H1 (cell line): ENCODE data around the gene CASP1. TPM values are rescaled to one million over a fixed set of nuclear protein-coding genes. Genes with fewer than 3 reads are reported as not detected.

ENCODE experiments used
- CTCF ChIA-PET: fragments of 300-600 bp; sonication (Branson Sonifier 250); formaldehyde crosslinking; loops from one replicate; lab custom pipeline; 2021; ENCODE audit not compliant: partially characterized antibody; lab: Charles Lee
- POLR2A ChIA-PET: fragments of 300-600 bp; sonication (Branson Sonifier 250); formaldehyde crosslinking; loops from one replicate; lab custom pipeline; 2021; ENCODE audit warnings: inconsistent platforms; ENCODE audit not compliant: partially characterized antibody; lab: Charles Lee
- DNase-seq, 2 experiments: peaks; one replicate each; pipeline versions ENCODE4 v3.0.0 to v3.0.0-alpha.2; 2010 to 2022; ENCODE audit warnings: low spot score in 2 of 2, low read depth in 1 of 2, mixed read lengths in 1 of 2
- FAIRE-seq: peaks from 2 replicates; lab custom pipeline; 2011; peaks lifted over from hg19 to GRCh38; lab: Jason Lieb, UNC
- H2AFZ ChIP-seq: 2 replicates; pipeline ENCODE4 v1.8.1; 2012; ENCODE audit warnings: low read length, inconsistent platforms
- H2AK5ac ChIP-seq: 2 replicates; pipeline ENCODE4 v1.6.1; 2013; ENCODE audit warnings: low read depth, low read length
- H2BK120ac ChIP-seq: replicated peaks from 2 replicates; pipeline ENCODE3; 2013; ENCODE audit warnings: low read depth, low read length, inconsistent platforms
- H2BK12ac ChIP-seq: 2 replicates; pipeline ENCODE4 v1.6.1; 2013; ENCODE audit warnings: low read depth, low read length
- H2BK15ac ChIP-seq: 2 replicates; pipeline ENCODE4 v1.6.1; 2013; ENCODE audit warnings: low read length
- H2BK20ac ChIP-seq: 2 replicates; pipeline ENCODE4 v1.6.1; 2013; ENCODE audit warnings: low read length
- H2BK5ac ChIP-seq: 2 replicates; pipeline ENCODE4 v1.6.1; 2013; ENCODE audit warnings: low read depth, low read length
- H3K14ac ChIP-seq: 2 replicates; pipeline ENCODE4 v1.6.1; 2013; ENCODE audit warnings: inconsistent platforms; ENCODE audit not compliant: insufficient read length
- H3K18ac ChIP-seq: 2 replicates; pipeline ENCODE4 v1.6.1; 2013; ENCODE audit warnings: low read length; ENCODE audit errors: extremely low read depth
- H3K23ac ChIP-seq: 2 replicates; pipeline ENCODE4 v1.6.1; 2013; ENCODE audit warnings: inconsistent platforms; ENCODE audit not compliant: insufficient read length
- H3K23me2 ChIP-seq: 2 replicates; pipeline ENCODE4 v1.6.1; 2013; ENCODE audit warnings: low read depth, low read length
- H3K27ac ChIP-seq: 2 replicates; pipeline ENCODE4 v1.6.1; 2011; ENCODE audit warnings: low read depth, low read length, inconsistent platforms
- H3K27me3 ChIP-seq, 4 experiments: replicated peaks in 1 of 4; 1 replicate in 1 of 4; 2 replicates in 3 of 4; pipeline versions ENCODE4 v1.6.1 to v1.8.1; 2011 to 2013; ENCODE audit warnings: low read length in 3 of 4, mild to moderate bottlenecking in 3 of 4, inconsistent platforms in 2 of 4, mixed read lengths in 2 of 4, moderate library complexity in 1 of 4; ENCODE audit not compliant: control insufficient read depth in 3 of 4, insufficient read depth in 3 of 4; ENCODE audit errors: extremely low read depth in 1 of 4
- H3K36me3 ChIP-seq, 4 experiments: 2 replicates each; pipeline versions ENCODE4 v1.6.1 to v1.8.1; 2011 to 2013; ENCODE audit warnings: mild to moderate bottlenecking in 4 of 4, low read length in 3 of 4, moderate library complexity in 2 of 4, control low read depth in 1 of 4, inconsistent platforms in 1 of 4; ENCODE audit not compliant: insufficient read depth in 4 of 4, control insufficient read depth in 2 of 4
- H3K4ac ChIP-seq: replicated peaks from 2 replicates; pipeline ENCODE3; 2013; ENCODE audit warnings: low read length, low read depth, mixed read lengths, inconsistent platforms; ENCODE audit not compliant: insufficient read length
- H3K4me1 ChIP-seq, 4 experiments: replicated peaks in 1 of 4; 1 replicate in 1 of 4; 2 replicates in 3 of 4; pipeline versions ENCODE4 v1.6.1 to v1.8.1; 2011 to 2013; ENCODE audit warnings: low read length in 3 of 4, inconsistent platforms in 2 of 4, mixed read lengths in 1 of 4; ENCODE audit not compliant: insufficient read depth in 4 of 4, control insufficient read depth in 3 of 4
- H3K4me2 ChIP-seq, 2 experiments: 2 replicates each; pipeline versions ENCODE4 v1.6.1 to v1.8.1; 2011 to 2013; ENCODE audit warnings: low read depth in 2 of 2, low read length in 2 of 2, control low read depth in 1 of 2, inconsistent platforms in 1 of 2, mild to moderate bottlenecking in 1 of 2; ENCODE audit not compliant: insufficient read depth in 1 of 2
- H3K4me3 ChIP-seq, 4 experiments: fragments of 200-600, 300-600 bp in 1 of 4; sonication (generic), shearing (Covaris generic), sonication (Bioruptor Twin) in 1 of 4; 2 replicates each; pipeline versions ENCODE4 v1.5.1 to v1.8.1; 2011 to 2016; ENCODE audit warnings: low read length in 4 of 4, low read depth in 3 of 4, control low read depth in 2 of 4, inconsistent platforms in 2 of 4, mild to moderate bottlenecking in 2 of 4, mixed read lengths in 1 of 4, moderate library complexity in 1 of 4; ENCODE audit not compliant: insufficient read depth in 2 of 4; ENCODE audit errors: extremely low read depth in 1 of 4
- H3K56ac ChIP-seq: replicated peaks from 2 replicates; pipeline ENCODE3; 2013; ENCODE audit warnings: low read depth, mild to moderate bottlenecking, mixed read lengths, low read length, inconsistent platforms; ENCODE audit not compliant: insufficient read length
- H3K79me1 ChIP-seq: 2 replicates; pipeline ENCODE4 v1.6.1; 2013; ENCODE audit warnings: low read depth, low read length, control low read depth
- H3K79me2 ChIP-seq, 2 experiments: 2 replicates each; pipeline versions ENCODE4 v1.6.1 to v1.8.1; 2012 to 2013; ENCODE audit warnings: low read length in 2 of 2, mild to moderate bottlenecking in 2 of 2, inconsistent platforms in 1 of 2; ENCODE audit not compliant: insufficient read depth in 2 of 2, control insufficient read depth in 1 of 2
- H3K9ac ChIP-seq, 4 experiments: replicated peaks in 1 of 4; 1 replicate in 1 of 4; 2 replicates in 3 of 4; pipeline versions ENCODE4 v1.6.1 to v1.8.1; 2011 to 2013; ENCODE audit warnings: low read depth in 3 of 4, low read length in 3 of 4, control low read depth in 2 of 4, mild to moderate bottlenecking in 2 of 4, moderate library complexity in 2 of 4, inconsistent platforms in 1 of 4; ENCODE audit errors: extremely low read depth in 1 of 4
- H3K9me3 ChIP-seq, 2 experiments: 2 replicates each; pipeline versions ENCODE4 v1.6.1 to v1.8.1; 2012 to 2013; ENCODE audit warnings: mild to moderate bottlenecking in 2 of 2, moderate library complexity in 2 of 2, control low read depth in 1 of 2, inconsistent platforms in 1 of 2, low read depth in 1 of 2, low read length in 1 of 2, mixed read lengths in 1 of 2; ENCODE audit not compliant: insufficient read depth in 2 of 2
- H4K20me1 ChIP-seq, 2 experiments: replicated peaks in 1 of 2; 2 replicates each; pipeline versions ENCODE3 to v1.8.1; 2011 to 2013; ENCODE audit warnings: inconsistent platforms in 2 of 2, low read length in 2 of 2, mild to moderate bottlenecking in 1 of 2; ENCODE audit not compliant: insufficient read depth in 2 of 2, control insufficient read depth in 1 of 2
- H4K5ac ChIP-seq: 2 replicates; pipeline ENCODE4 v1.6.1; 2013; ENCODE audit warnings: low read length, low read depth, mixed read lengths, inconsistent platforms; ENCODE audit not compliant: insufficient read length
- H4K8ac ChIP-seq: 2 replicates; pipeline ENCODE4 v1.8.0; 2013; ENCODE audit warnings: mild to moderate bottlenecking, moderate library complexity, low read length, inconsistent platforms; ENCODE audit not compliant: insufficient read depth; ENCODE audit errors: extremely low read depth
- H4K91ac ChIP-seq: replicated peaks from 2 replicates; pipeline ENCODE3; 2013; ENCODE audit warnings: low read length, mixed read lengths, inconsistent platforms; ENCODE audit not compliant: insufficient read length
- EP300 ChIP-seq, 2 experiments: IDR thresholded peaks; 1 replicate in 1 of 2; 2 replicates in 1 of 2; pipeline ENCODE4 v1.6.1; 2011 to 2012; ENCODE audit warnings: low read depth in 2 of 2, low read length in 2 of 2, mild to moderate bottlenecking in 2 of 2, borderline replicate concordance in 1 of 2, inconsistent platforms in 1 of 2, moderate library complexity in 1 of 2
- GTF2F1 ChIP-seq: IDR thresholded peaks from 2 replicates; pipeline ENCODE4 v1.6.1; 2012; ENCODE audit warnings: low read depth, low read length, improper control_type of control experiment, borderline replicate concordance
- JUN ChIP-seq: IDR thresholded peaks from 2 replicates; pipeline ENCODE4 v1.6.1; 2011; ENCODE audit warnings: low read depth, mild to moderate bottlenecking, improper control_type of control experiment, low read length
- KDM1A ChIP-seq: fragments of 200-600, 300-600 bp; sonication (generic); IDR thresholded peaks from 2 replicates; pipeline ENCODE4 v1.7.1; 2016; ENCODE audit warnings: mild to moderate bottlenecking, low read length, borderline replicate concordance
- KDM4A ChIP-seq: IDR thresholded peaks from one replicate; pipeline ENCODE4 v1.7.1; 2012; ENCODE audit warnings: low read depth, mild to moderate bottlenecking, moderate library complexity, low read length, inconsistent platforms; ENCODE audit not compliant: severe bottlenecking
- KDM5A ChIP-seq: fragments of 200-600 bp; IDR thresholded peaks from 2 replicates; pipeline ENCODE4 v1.7.1; 2012; ENCODE audit warnings: mild to moderate bottlenecking, low read length, inconsistent platforms, mixed read lengths
- RNF2 ChIP-seq: fragments of 200-900, 300-1000 bp; sonication (generic); IDR thresholded peaks from 2 replicates; pipeline ENCODE4 v1.7.1; 2016; ENCODE audit warnings: borderline replicate concordance, low read depth, mild to moderate bottlenecking, antibody characterized with exemption, low read length; ENCODE audit not compliant: poor library complexity, severe bottlenecking; ENCODE audit errors: missing control alignments
- WGBS, 2 experiments: shearing (Covaris generic) in 1 of 2; methylation state at CpG; one replicate each; pipeline versions ENCODE4 v1.1.6 to v1.1.7; 2013 to 2015; ENCODE audit warnings: low lambda C conversion rate in 2 of 2, mixed read lengths in 2 of 2, inconsistent platforms in 1 of 2, low coverage in 1 of 2, missing lambda C conversion rate in 1 of 2; ENCODE audit not compliant: insufficient replicate concordance in 2 of 2, insufficient coverage in 1 of 2, insufficient read length in 1 of 2; ENCODE audit errors: extremely low coverage in 1 of 2, missing lambda C conversion rate in 1 of 2; 5-methylcytosine and 5-hydroxymethylcytosine counted together
- long read RNA-seq, 2 experiments: library from RNA in 1 of 2; library from capped mRNA in 1 of 2; stranded (forward); transcript quantifications; one replicate each; pipeline ENCODE4 v2.0.0, GENCODE V29; 2021; ENCODE audit warnings: inconsistent platforms in 1 of 2
- polyA minus RNA-seq, 3 experiments: library from RNA; depleted of rRNA, polyadenylated mRNA; stranded (reverse); fragments of >200 nt; gene quantifications; 1 replicate in 2 of 3; 2 replicates in 1 of 3; pipeline ENCODE4 v1.2.3, GENCODE V29; 2011
- polyA plus RNA-seq, 7 experiments: library from polyadenylated mRNA; depleted of rRNA in 3 of 7; stranded (reverse) in 5 of 7; unstranded in 2 of 7; fragments of >200 nt in 5 of 7; fragments of 200-250 nt in 2 of 7; gene quantifications; 1 replicate in 5 of 7; 2 replicates in 1 of 7; 4 replicates in 1 of 7; pipeline versions ENCODE4 v1.2.1 to v1.2.3, GENCODE V29; 2011 to 2013; ENCODE audit warnings: missing spikeins in 2 of 7, mixed read lengths in 2 of 7
- total RNA-seq: library from RNA; stranded (reverse); fragmentation: NEBNext Ultra II Directional; extraction: Animal tissue kit (Norgen Biotek cat#: 25700); gene quantifications from 2 replicates; pipeline ENCODE4 v1.2.1, GENCODE V29; 2021
- TF ChIP-seq, protein P1 (sequence below): IDR thresholded peaks from 2 replicates; pipeline ENCODE4 v1.6.1; 2012; ENCODE audit warnings: low read length, inconsistent platforms

Gene CASP1
- total RNA-seq (not detected in 2 replicates), polyA plus RNA-seq (2011; rRNA removed) (not detected in 2 replicates), polyA minus RNA-seq (2011; rRNA and poly(A)+ RNA removed) (not detected in 2 replicates)
- not detected for polyA plus RNA-seq (2011; cell fraction: cytosol; rRNA removed)
- not detected for polyA plus RNA-seq (2011; cell fraction: nucleus; rRNA removed)
- not detected in 4 replicates for polyA plus RNA-seq (2012, experiment 1 of 2)
- not detected for polyA plus RNA-seq (2012, experiment 2 of 2)
- not detected for polyA plus RNA-seq (2013, experiment 1 of 2)
- not detected for polyA plus RNA-seq (2013, experiment 2 of 2)
- polyA minus RNA-seq (2011; cell fraction: cytosol; rRNA and poly(A)+ RNA removed) = not detected
- polyA minus RNA-seq (2011; cell fraction: nucleus; rRNA and poly(A)+ RNA removed) = not detected
- long read RNA-seq, experiment 1 = 0 reads
- long read RNA-seq, experiment 2 = 0 reads

DNA sequence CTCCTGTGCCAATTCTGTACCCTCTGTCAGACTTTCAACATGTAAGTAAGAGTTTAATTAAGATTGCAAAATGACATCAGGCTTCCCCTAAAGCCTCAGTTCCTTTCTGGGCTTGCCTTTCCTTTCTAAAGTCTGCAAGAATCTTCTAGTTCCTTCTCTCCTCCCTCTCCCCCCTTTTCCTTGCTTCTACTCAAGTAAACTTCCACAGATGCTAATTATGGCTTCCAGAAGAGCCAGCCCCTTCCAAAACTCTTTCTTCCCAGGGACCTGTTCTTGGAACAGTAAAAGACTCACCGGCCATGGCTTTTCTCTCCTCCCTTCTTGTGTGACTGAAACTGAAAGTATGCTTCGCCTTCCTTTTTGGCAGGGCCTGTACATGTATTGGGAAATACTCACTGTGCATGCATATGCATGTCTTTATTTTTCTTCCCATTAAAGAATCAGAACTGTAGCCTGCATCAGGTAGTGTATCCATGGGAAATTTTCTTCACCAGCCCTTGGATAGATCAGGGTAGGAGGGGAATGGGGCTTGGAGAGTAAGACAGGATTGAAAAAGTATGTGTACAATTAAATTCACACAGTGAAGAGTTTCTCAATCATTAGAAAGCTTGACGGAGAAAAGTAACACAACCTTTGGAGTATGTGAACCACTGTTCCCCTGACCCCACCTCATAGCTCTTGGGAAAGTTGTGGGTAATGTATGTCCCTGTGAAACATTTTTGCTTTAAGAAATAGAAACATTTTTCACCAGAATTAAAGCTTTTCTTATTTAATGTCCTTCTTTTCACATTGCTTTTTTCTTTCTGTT, at the start of gene CASP1:
Gene CASP1 (minus strand): TSS at position 332 of the 808 bp plus-strand sequence. CDS start 31 bp downstream, at position 301.
- H2AK5ac ChIP-seq = no peak within 1 kb of the TSS
- H4K20me1 ChIP-seq = no peaks in the 10 kb centered on the region
- no peak within 1 kb of the TSS for H4K8ac ChIP-seq
- H3K4ac ChIP-seq = no peak within 1 kb of the TSS
- no peaks in the 10 kb centered on the region for H3K9me3 ChIP-seq
- 93% methylated on average over 3 of the region's 3 CpGs; no CpG with 5 or more reads in 1 of the 2 experiments for WGBS, 2 experiments
- no peak within 1 kb of the TSS for H4K91ac ChIP-seq
- no peak within 1 kb of the TSS for H2BK5ac ChIP-seq
- H2AFZ ChIP-seq = no peak within 1 kb of the TSS
- no peak within 1 kb of the TSS for H3K27ac ChIP-seq
- H2BK20ac ChIP-seq = no peak within 1 kb of the TSS
- no peak within 1 kb of the TSS for H2BK120ac ChIP-seq
- H3K4me1 ChIP-seq = no peaks in the 10 kb centered on the region
- no peak within 1 kb of the TSS for H2BK15ac ChIP-seq
- DNase-seq (no peak), FAIRE-seq (no peak)
- H3K18ac ChIP-seq = no peak within 1 kb of the TSS
- H3K9ac ChIP-seq = no peak within 1 kb of the TSS
- no peaks in the 10 kb centered on the region for H3K79me1 ChIP-seq
- POLR2A ChIA-PET = no interaction called here
- no peaks in the 10 kb centered on the region for H3K36me3 ChIP-seq
- no peak within 1 kb of the TSS for H4K5ac ChIP-seq
- no peaks in the 10 kb centered on the region for H3K79me2 ChIP-seq
- H3K14ac ChIP-seq = no peak within 1 kb of the TSS
- no peak within 1 kb of the TSS for H3K56ac ChIP-seq
- no peak within 1 kb of the TSS for H2BK12ac ChIP-seq
- H3K23me2 ChIP-seq = no peaks in the 10 kb centered on the region
- H3K4me2 ChIP-seq = no peak within 1 kb of the TSS
- CTCF ChIA-PET = no interaction called here
- H3K4me3 ChIP-seq = no peak within 1 kb of the TSS
- H3K23ac ChIP-seq = no peak within 1 kb of the TSS
- H3K27me3 ChIP-seq = no peaks in the 10 kb centered on the region
- TF ChIP-seq EP300 (IDR thresholded peaks at IDR 0.05; ENCODE audit: borderline replicate concordance in 1 of 2, low read depth in 2 of 2, low read length in 2 of 2) (no peak), KDM5A (no peak), KDM4A (no peak), KDM1A (no peak), GTF2F1 (no peak), RNF2 (no peak), JUN (no peak)
- TF ChIP-seq, protein P1, sequence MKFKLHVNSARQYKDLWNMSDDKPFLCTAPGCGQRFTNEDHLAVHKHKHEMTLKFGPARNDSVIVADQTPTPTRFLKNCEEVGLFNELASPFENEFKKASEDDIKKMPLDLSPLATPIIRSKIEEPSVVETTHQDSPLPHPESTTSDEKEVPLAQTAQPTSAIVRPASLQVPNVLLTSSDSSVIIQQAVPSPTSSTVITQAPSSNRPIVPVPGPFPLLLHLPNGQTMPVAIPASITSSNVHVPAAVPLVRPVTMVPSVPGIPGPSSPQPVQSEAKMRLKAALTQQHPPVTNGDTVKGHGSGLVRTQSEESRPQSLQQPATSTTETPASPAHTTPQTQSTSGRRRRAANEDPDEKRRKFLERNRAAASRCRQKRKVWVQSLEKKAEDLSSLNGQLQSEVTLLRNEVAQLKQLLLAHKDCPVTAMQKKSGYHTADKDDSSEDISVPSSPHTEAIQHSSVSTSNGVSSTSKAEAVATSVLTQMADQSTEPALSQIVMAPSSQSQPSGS = no peak
